GM18951 (cell line): ENCODE results near the gene TMEM198.

Source experiments
- POLR2A ChIP-seq: IDR thresholded peaks from 4 replicates; pipeline ENCODE4 v1.6.1; 2011; ENCODE audit warnings: mild to moderate bottlenecking; ENCODE audit not compliant: insufficient read length, insufficient read depth; ENCODE audit errors: extremely low read depth
- in situ Hi-C: fragments of 300-500 bp; cut with MboI; formaldehyde crosslinking; loops from one replicate; pipeline ENCODE4 v1.12.0; 2022; ENCODE audit warnings: low sequenced_read_pairs, mixed read lengths, inconsistent platforms; ENCODE audit not compliant: unreplicated experiment

The TMEM198 gene

DNA sequence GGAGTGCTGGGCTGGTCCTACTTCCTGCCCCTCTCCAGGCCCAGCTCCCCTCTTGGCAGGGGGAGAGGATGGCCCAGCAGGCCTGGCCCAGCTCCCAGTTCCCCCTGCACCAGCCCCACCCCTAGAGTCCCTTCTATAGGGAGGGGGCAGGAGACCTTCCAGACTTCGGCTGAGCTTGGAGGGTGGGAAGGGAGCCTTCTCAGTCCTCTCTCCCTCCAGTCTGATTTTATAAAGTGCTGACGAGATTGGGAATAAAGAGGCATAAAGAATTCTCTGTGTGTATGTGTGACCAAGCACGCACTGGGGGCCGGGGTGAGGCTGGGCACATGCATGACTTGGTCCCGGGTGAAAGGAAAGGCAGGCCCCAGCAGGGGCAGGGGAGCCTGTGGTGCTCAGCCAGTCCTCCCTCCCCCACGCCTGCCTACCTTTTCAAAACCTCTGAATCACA lies 5.3 kb upstream of the TMEM198 start:
- no peak for TF ChIP-seq POLR2A
- in situ Hi-C loops, result loop anchor here (10.0 kb wide), 1 partner anchor 134 kb away; no protein-coding TSS in a partner anchor

DNA sequence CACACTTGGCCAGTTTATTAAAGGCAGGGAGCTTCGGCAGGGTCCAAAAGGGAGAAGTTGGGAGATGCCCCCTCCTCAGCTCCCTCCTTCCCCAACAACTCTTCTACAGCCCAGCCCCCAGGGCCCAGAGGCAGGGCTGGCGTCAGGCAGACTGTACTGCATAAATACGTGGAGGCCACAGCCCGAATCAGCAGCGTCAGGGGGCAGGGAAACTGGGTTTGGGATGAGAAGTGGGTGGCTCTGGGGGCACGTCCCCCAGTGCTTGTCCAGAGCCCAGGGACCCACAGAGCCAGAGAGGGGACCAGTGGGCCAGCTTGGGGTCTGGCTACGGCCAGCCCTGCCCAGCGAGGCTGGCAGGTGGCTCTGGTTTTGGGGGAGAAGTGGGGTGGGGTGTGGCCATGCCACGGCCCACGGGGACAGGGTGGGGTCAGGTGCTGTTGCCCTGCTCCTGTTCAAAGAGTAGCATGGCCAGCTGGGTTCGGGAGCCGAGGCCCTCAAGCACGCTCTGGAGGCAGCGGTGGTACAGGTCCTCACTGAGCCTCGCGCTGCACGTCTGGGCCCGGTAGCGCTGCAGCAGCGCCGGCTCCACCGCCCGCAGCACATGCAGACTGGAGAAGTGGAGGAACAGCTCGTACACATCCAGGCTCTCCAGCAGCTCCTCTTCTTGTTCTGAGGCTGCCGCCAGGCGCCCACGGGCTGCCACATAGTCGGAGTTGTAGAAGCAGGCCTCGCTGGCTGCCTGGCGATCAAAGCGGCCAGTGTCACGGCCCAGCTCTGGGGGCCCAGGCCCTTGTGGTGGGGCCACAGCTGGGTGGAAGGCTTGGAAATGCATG lies 4.7 kb upstream of the TMEM198 start:
- TF ChIP-seq POLR2A, result no peak
- in situ Hi-C loops, result loop anchor here (10.0 kb wide), 1 partner anchor 134 kb away; no protein-coding TSS in a partner anchor

- in situ Hi-C loops, result loop anchor here (10.0 kb wide), 1 partner anchor 135 kb away; no protein-coding TSS in a partner anchor
- TF ChIP-seq POLR2A, result no peak
Measured at GRCh38 chr2:219539926-219540678, 3.7 kb upstream of the TMEM198 start.

- in situ Hi-C loops, result no loop called here
Measured at GRCh38 chr2:219540784-219541504, 2.9 kb upstream of the TMEM198 start.

DNA sequence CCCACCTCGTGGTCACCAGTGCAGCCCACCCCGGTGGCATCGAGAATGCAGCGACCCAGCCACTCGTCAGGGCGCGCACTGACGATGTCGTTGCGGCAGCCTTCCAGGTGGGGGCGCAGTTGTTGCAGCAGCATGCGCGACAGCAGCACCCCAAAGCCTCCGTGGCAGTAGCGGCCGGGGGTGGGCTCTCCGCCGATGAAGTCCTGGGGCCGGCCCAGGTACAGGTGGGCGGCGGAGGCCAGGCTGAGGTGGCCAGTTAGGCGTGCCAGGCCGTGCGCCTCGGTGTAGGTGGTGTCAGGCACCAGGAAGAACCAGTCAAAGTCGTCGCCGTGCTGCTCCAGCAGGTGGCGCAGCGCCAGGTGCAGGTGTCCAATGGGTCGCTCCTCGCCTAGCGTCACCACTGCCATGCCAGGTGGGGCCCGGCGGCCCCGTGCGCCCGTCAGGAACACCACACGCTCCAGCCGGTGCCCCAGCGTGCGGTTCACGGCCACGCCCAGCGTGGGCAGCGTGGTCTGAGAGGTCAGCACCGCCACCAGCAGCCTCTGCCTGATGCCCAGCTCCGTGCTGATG lies 2.1 kb upstream of the TMEM198 start:
- no peak for TF ChIP-seq POLR2A
- in situ Hi-C loops, result no loop called here

More at GRCh38 chr2:219540784-219541504, 2.9 kb upstream of the TMEM198 start:
- TF ChIP-seq POLR2A, result no peak

DNA sequence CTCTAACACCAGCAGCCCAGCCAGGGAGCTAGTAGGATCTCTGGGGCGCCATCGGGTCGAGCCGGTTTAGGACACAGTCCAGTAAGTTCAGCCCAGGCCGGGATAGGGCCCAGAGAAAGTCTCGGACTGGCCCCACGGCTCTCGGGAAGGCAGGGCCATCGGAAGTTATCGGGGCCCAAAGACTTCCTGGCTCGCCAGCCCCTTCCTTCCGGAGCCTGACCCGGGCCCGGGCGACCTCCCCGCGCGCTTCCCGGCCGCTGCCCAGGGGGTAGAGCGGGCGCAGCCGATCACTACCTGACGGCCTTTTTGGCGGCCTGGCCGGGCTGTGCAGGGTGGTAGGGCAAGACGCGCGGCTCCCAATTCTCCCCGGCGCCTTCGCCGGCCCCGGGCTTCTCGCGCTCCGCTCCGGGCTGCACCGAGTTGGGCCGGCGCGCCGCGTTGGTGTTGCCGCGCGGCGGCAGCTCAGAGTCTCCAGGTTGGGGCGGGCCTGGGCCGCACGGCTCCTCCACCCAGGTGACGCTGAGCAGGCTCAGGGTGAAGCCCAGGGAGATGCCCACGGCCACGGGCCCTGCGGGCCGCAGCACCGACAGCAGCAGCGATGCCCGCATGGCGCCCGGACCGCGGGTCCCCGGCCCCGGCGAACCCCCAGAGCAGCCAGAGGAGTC lies 765 bp upstream of the TMEM198 start:
- peak; percentile 55 for TF ChIP-seq POLR2A
- in situ Hi-C loops, result no loop called here

DNA sequence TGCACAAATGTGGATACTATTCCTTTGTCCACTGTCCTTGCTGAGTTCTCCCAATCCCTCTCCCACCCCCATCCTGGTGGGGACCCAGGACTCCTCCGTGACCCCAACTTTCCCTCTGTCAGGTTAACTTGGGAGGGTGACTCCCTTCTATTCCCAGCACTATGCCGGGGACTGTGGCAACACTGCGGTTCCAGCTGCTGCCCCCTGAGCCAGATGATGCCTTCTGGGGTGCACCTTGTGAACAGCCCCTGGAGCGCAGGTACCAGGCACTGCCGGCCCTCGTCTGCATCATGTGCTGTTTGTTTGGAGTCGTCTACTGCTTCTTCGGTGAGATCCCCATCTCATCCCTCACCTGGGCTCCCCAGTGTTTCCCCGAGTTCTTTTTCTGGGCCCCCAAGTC lies 739 bp downstream of the TMEM198 start:
- in situ Hi-C loops, result no loop called here
- no peak for TF ChIP-seq POLR2A

GRCh38 chr2:219545295-219545942 lies 1.6 kb downstream of the TMEM198 start:
- in situ Hi-C loops, result no loop called here

DNA sequence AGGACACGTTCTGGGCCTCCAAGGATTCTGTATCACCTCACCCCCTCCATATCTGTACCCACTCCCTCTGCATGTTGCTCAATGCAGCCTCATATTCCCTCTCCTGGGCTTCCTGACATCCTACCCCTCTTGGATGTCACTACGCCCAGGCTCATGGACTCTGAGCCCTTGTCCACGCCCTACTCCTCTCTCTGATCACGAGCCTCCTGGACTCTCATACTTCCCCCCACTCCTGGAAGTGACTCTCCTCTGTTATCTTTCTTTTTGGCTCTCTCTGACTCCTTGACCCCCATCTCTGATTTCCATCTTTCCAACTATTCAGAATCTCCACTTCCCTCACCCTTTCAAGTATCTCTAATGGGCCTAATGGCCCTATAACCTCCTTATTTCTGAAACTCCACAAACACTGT lies 2.1 kb downstream of the TMEM198 start:
- in situ Hi-C loops, result no loop called here
- no peak for TF ChIP-seq POLR2A

More at GRCh38 chr2:219545295-219545942, 1.6 kb downstream of the TMEM198 start:
- TF ChIP-seq POLR2A, result no peak

DNA sequence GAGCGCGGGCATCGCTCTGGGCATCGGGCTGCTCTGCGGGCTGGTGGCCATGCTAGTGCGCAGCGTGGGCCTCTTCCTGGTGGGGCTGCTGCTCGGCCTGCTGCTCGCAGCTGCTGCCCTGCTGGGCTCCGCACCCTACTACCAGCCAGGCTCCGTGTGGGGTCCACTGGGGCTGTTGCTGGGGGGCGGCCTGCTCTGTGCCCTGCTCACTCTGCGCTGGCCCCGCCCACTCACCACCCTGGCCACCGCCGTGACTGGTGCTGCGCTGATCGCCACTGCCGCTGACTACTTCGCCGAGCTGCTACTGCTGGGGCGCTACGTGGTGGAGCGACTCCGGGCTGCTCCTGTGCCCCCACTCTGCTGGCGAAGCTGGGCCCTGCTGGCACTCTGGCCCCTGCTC lies 3.8 kb downstream of the TMEM198 start:
- in situ Hi-C loops, result no loop called here
- TF ChIP-seq POLR2A, result no peak

DNA sequence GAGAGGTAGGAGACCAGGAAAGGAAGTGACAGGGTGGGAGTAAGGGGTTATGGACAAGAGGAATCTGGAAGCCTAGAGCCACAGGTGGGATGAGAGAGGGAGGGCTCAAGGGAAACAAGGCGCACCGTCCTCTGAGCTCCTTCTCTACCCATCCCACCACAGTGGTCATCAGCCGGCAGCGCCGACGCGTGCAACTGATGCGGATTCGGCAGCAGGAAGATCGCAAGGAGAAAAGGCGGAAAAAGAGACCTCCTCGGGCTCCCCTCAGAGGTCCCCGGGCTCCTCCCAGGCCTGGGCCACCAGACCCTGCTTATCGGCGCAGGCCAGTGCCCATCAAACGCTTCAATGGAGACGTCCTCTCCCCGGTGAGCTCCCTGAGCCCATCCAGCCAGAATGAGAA lies 5.2 kb downstream of the TMEM198 start:
- in situ Hi-C loops, result no loop called here
- no peak for TF ChIP-seq POLR2A

DNA sequence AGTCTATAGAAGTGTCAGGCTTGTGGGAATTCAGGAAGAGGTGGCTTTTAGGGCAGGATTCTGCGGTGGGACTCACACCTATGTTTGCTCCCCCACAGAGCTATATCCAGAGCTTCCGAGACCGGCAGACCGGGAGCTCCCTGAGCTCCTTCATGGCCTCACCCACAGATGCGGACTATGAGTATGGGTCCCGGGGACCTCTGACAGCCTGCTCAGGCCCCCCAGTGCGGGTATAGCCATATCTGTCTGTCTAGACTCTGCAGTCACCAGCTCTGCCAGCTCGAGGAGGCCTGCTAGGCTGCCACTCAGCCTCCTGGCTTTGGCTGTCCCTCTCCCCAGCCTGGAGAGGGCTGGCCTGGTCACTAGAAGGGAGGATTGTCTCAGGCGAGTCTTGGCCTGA lies 5.8 kb downstream of the TMEM198 start:
- in situ Hi-C loops, result no loop called here
- no peak for TF ChIP-seq POLR2A
